HEK293 (cell line): ENCODE results near the gene RABGGTA.

Experiments
- AEBP2 ChIP-seq: fragments of 450-650 bp; formaldehyde crosslinking; IDR thresholded peaks from 2 replicates; pipeline ENCODE4 v1.5.1; 2016; ENCODE audit warnings: missing biosample characterization, missing genetic modification characterization, borderline replicate concordance
- ATF2 ChIP-seq: fragments of 450-650 bp; formaldehyde crosslinking; IDR thresholded peaks from 2 replicates; pipeline ENCODE4 v1.5.1; 2016; ENCODE audit warnings: missing biosample characterization, missing genetic modification characterization, low read depth
- CTCF ChIP-seq: fragments of 450-650 bp; formaldehyde crosslinking; IDR thresholded peaks from 2 replicates; pipeline ENCODE4 v1.5.1; 2016; ENCODE audit warnings: missing biosample characterization, missing genetic modification characterization
- HOXA7 ChIP-seq: sonication (generic); formaldehyde crosslinking; IDR thresholded peaks from 2 replicates; pipeline ENCODE4 v1.8.1; 2022; ENCODE audit warnings: missing genetic modification reagents, borderline replicate concordance
- KLF1 ChIP-seq: fragments of 450-650 bp; formaldehyde crosslinking; IDR thresholded peaks from 2 replicates; pipeline ENCODE4 v1.5.1; 2016; ENCODE audit warnings: missing biosample characterization, missing genetic modification characterization
- PRDM2 ChIP-seq: fragments of 450-650 bp; formaldehyde crosslinking; IDR thresholded peaks from 2 replicates; pipeline ENCODE4 v1.5.1; 2016; ENCODE audit warnings: missing biosample characterization, missing genetic modification characterization, borderline replicate concordance
- REST ChIP-seq: fragments of 450-650 bp; formaldehyde crosslinking; IDR thresholded peaks from 2 replicates; pipeline ENCODE4 v1.5.1; 2016; ENCODE audit warnings: missing biosample characterization, missing genetic modification characterization
- SP2 ChIP-seq: fragments of 450-650 bp; formaldehyde crosslinking; IDR thresholded peaks from 2 replicates; pipeline ENCODE4 v1.5.1; 2016; ENCODE audit warnings: missing biosample characterization, missing genetic modification characterization
- YY1 ChIP-seq: fragments of 450-650 bp; formaldehyde crosslinking; IDR thresholded peaks from 2 replicates; pipeline ENCODE4 v1.5.1; 2018; ENCODE audit warnings: missing biosample characterization, missing genetic modification characterization
- ZBTB1 ChIP-seq: fragments of 450-650 bp; formaldehyde crosslinking; IDR thresholded peaks from 2 replicates; pipeline ENCODE4 v1.5.1; 2016; ENCODE audit warnings: missing biosample characterization, missing genetic modification characterization
- ZFP69B ChIP-seq: fragments of 450-650 bp; formaldehyde crosslinking; IDR thresholded peaks from 2 replicates; pipeline ENCODE4 v1.5.1; 2016; ENCODE audit warnings: missing biosample characterization, missing genetic modification characterization
- ZNF274 ChIP-seq, 2 experiments: fragments of 200-500 bp in 1 of 2; fragments of 450-650 bp in 1 of 2; sonication (Bioruptor generic) in 1 of 2; formaldehyde crosslinking in 1 of 2; IDR thresholded peaks; 2 replicates each; pipeline versions ENCODE4 v1.5.1 to v1.6.1; 2014 to 2016; ENCODE audit warnings: borderline replicate concordance in 1 of 2, inconsistent platforms in 1 of 2, low read length in 1 of 2, missing biosample characterization in 1 of 2, missing genetic modification characterization in 1 of 2
- ZNF670 ChIP-seq: fragments of 450-650 bp; formaldehyde crosslinking; IDR thresholded peaks from 2 replicates; pipeline ENCODE4 v1.5.1; 2016; ENCODE audit warnings: missing biosample characterization, missing genetic modification characterization, low read depth
- ZNF776 ChIP-seq: fragments of 450-650 bp; formaldehyde crosslinking; IDR thresholded peaks from 2 replicates; pipeline ENCODE4 v1.5.0; 2017; ENCODE audit warnings: missing biosample characterization, missing genetic modification characterization, borderline replicate concordance

- TF ChIP-seq ZNF670 = no peak
- no peak for TF ChIP-seq PRDM2 (tag by site-specific recombination)
- no peak for TF ChIP-seq ATF2 (tag by site-specific recombination)
- TF ChIP-seq SP2 = no peak
- no peak for TF ChIP-seq AEBP2 (tag by site-specific recombination)
- no peak for TF ChIP-seq CTCF
- TF ChIP-seq HOXA7 = no peak
- no peak for TF ChIP-seq REST (tag by site-specific recombination)
- no peak for TF ChIP-seq ZFP69B (tag by site-specific recombination)
- TF ChIP-seq YY1 (tag by site-specific recombination) = no peak
- TF ChIP-seq KLF1 (tag by site-specific recombination) = no peak
- no peak for TF ChIP-seq ZNF776 (tag by site-specific recombination)
- no peak for TF ChIP-seq ZNF274 (IDR thresholded peaks at IDR 0.05; ENCODE audit: low read length)
- no peak for TF ChIP-seq ZNF274 (tag by site-specific recombination; IDR thresholded peaks at IDR 0.05; ENCODE audit: borderline replicate concordance)
- TF ChIP-seq ZBTB1 (tag by site-specific recombination) = no peak
These were observed 34.5 kb downstream of the RABGGTA start for GRCh38 chr14:24236689-24237462.
